Natural killer cell (primary cell): ENCODE data around the gene INPP4A. TPM values are rescaled to one million over a fixed set of nuclear protein-coding genes. Genes with fewer than 3 reads are reported as not detected.

Experiments used
- ATAC-seq, 3 donors: fragments of 150-1000 bp in 2 of 3; fragments of 200-7000 bp in 1 of 3; cut with Tn5 transposase; 1 replicate in 1 of 3; 2 replicates in 2 of 3; pipeline ENCODE4 v1.10.0; 2021; ENCODE audit warnings: mild to moderate bottlenecking in 2 of 3, moderate library complexity in 2 of 3
- DNase-seq, 2 donors: peaks; one replicate each; pipeline versions ENCODE4 v3.0.0 to v3.0.0-alpha.2; 2013 to 2021; ENCODE audit warnings: mixed read lengths in 1 of 2
- H3K27ac ChIP-seq: one replicate; pipeline ENCODE4 v1.5.1; 2013; ENCODE audit warnings: mild to moderate bottlenecking, low read length
- H3K27me3 ChIP-seq: one replicate; pipeline ENCODE4 v1.6.1; 2013; ENCODE audit warnings: low read length; ENCODE audit not compliant: control insufficient read depth, insufficient read depth
- H3K36me3 ChIP-seq: one replicate; pipeline ENCODE4 v1.6.1; 2013; ENCODE audit warnings: low read length; ENCODE audit not compliant: control insufficient read depth, insufficient read depth
- H3K4me1 ChIP-seq: one replicate; pipeline ENCODE4 v1.6.1; 2013; ENCODE audit warnings: low read length; ENCODE audit not compliant: control insufficient read depth, insufficient read depth
- H3K4me3 ChIP-seq: one replicate; pipeline ENCODE4 v1.5.1; 2013; ENCODE audit warnings: low read length
- H3K9me3 ChIP-seq: one replicate; pipeline ENCODE4 v1.6.1; 2013; ENCODE audit warnings: low read length; ENCODE audit not compliant: control insufficient read depth, insufficient read depth
- H3K27ac Mint-ChIP-seq, 2 donors: one replicate each; pipeline ENCODE4 v1.8.0; 2022; ENCODE audit warnings: mild to moderate bottlenecking in 2 of 2, mixed read lengths in 2 of 2, moderate library complexity in 1 of 2
- H3K27me3 Mint-ChIP-seq, 2 donors: one replicate each; pipeline ENCODE4 v1.8.0; 2022; ENCODE audit warnings: low read depth in 2 of 2, mixed read lengths in 2 of 2
- H3K36me3 Mint-ChIP-seq: one replicate; pipeline ENCODE4 v1.8.0; 2022; ENCODE audit warnings: mixed read lengths
- H3K4me1 Mint-ChIP-seq, 2 donors: one replicate each; pipeline ENCODE4 v1.8.0; 2022; ENCODE audit warnings: mixed read lengths in 2 of 2
- H3K4me3 Mint-ChIP-seq: one replicate; pipeline ENCODE4 v1.8.0; 2022; ENCODE audit warnings: mild to moderate bottlenecking, moderate library complexity, mixed read lengths
- H3K9me3 Mint-ChIP-seq, 2 donors: one replicate each; pipeline ENCODE4 v1.8.0; 2022; ENCODE audit warnings: mixed read lengths in 2 of 2
- CTCF ChIP-seq: fragments of 200-600 bp; IDR thresholded peaks from one replicate; pipeline ENCODE4 v1.8.0; 2022; ENCODE audit warnings: antibody characterized with exemption
- WGBS: methylation state at CpG from one replicate; pipeline ENCODE4 v1.1.7; 2013; ENCODE audit warnings: missing lambda C conversion rate; ENCODE audit not compliant: insufficient coverage; 5-methylcytosine and 5-hydroxymethylcytosine counted together
- intact Hi-C: fragments of 100-400 bp; cut with micrococcal nuclease; formaldehyde crosslinking; loops from one replicate; pipeline ENCODE4 v1.14.2; 2022
- total RNA-seq, 4 donors: library from RNA; stranded (reverse); fragments of 120-200 nt in 1 of 4; gene quantifications; one replicate each; pipeline versions ENCODE4 v1.2.3 to v1.2.4, GENCODE V29; 2013 to 2022

INPP4A gene
- total RNA-seq, 3 donors from 2014 or later (not counting 1 experiment from before 2014, with no cell fraction given) = 192 to 243 (median 225) TPM

- Histone ChIP-seq H3K9me3 (no peaks in the 10 kb centered on the region), H3K4me3 (no peak overlapping the region), H3K4me1 (peaks cover 96% of the 10 kb centered on the region), H3K36me3 (peaks cover 11% of the 10 kb centered on the region), H3K27ac (no peak overlapping the region), H3K27me3 (no peaks in the 10 kb centered on the region)
- Mint-ChIP-seq H3K27ac (peak overlapping the region; percentile 85 to 91), H3K4me3 (peak overlapping the region; percentile 17), H3K9me3 (no peaks in the 10 kb centered on the region), H3K27me3 (no peaks in the 10 kb centered on the region), H3K36me3 (no peaks in the 10 kb centered on the region), H3K4me1 (peaks cover 90 to 95% of the 10 kb centered on the region in 2 donors)
- ATAC-seq (no peak), DNase-seq (no peak)
- 94% methylated on average over 1 of the region's 2 CpGs for WGBS
- intact Hi-C loops = no loop called here
- TF ChIP-seq CTCF = no peak
Measured at GRCh38 chr2:98510322-98510662, 65.6 kb downstream of the INPP4A start.

GRCh38 chr2:98511981-98512380 lies 67.3 kb downstream of the INPP4A start:
- Histone ChIP-seq H3K4me3 (no peak overlapping the region), H3K27me3 (no peaks in the 10 kb centered on the region), H3K9me3 (no peaks in the 10 kb centered on the region), H3K4me1 (peaks cover 95% of the 10 kb centered on the region), H3K36me3 (peaks cover 8% of the 10 kb centered on the region), H3K27ac (no peak overlapping the region)
- 33% methylated on average over 3 of the region's 3 CpGs for WGBS
- Mint-ChIP-seq H3K27me3 (no peaks in the 10 kb centered on the region), H3K36me3 (no peaks in the 10 kb centered on the region), H3K4me3 (peak overlapping the region; percentile 8), H3K4me1 (peaks cover 86 to 98% of the 10 kb centered on the region in 2 donors), H3K27ac (peak overlapping the region; percentile 85 to 91), H3K9me3 (no peaks in the 10 kb centered on the region)
- DNase-seq (peak in 1 of 2 donors; percentile 34), ATAC-seq (peak; percentile 27 to 71 (median 33))
- intact Hi-C loops = no loop called here
- TF ChIP-seq CTCF = no peak

GRCh38 chr2:98512699-98513098 lies 68.0 kb downstream of the INPP4A start:
- no peak for DNase-seq
- Mint-ChIP-seq H3K27ac (peak overlapping the region; percentile 34 to 85), H3K27me3 (no peaks in the 10 kb centered on the region), H3K4me1 (peaks cover 87 to 98% of the 10 kb centered on the region in 2 donors), H3K9me3 (no peaks in the 10 kb centered on the region), H3K36me3 (no peaks in the 10 kb centered on the region), H3K4me3 (no peak overlapping the region)
- H3K4me3 ChIP-seq = no peak overlapping the region
- TF ChIP-seq CTCF = no peak
- H3K27ac ChIP-seq = no peak overlapping the region
- no peaks in the 10 kb centered on the region for H3K9me3 ChIP-seq
- peaks cover 3% of the 10 kb centered on the region for H3K36me3 ChIP-seq
- no peaks in the 10 kb centered on the region for H3K27me3 ChIP-seq
- H3K4me1 ChIP-seq = peaks cover 89% of the 10 kb centered on the region
- WGBS = 94% methylated on average over 5 of the region's 5 CpGs
- intact Hi-C loops = no loop called here
- ATAC-seq = no peak

GRCh38 chr2:98514096-98514639 lies 69.5 kb downstream of the INPP4A start:
- H3K4me3 Mint-ChIP-seq = no peak overlapping the region
- DNase-seq (no peak), ATAC-seq (no peak)
- H3K4me1 ChIP-seq = peaks cover 83% of the 10 kb centered on the region
- no peak for TF ChIP-seq CTCF
- H3K4me3 ChIP-seq = no peak overlapping the region
- H3K27me3 Mint-ChIP-seq = no peaks in the 10 kb centered on the region
- no peaks in the 10 kb centered on the region for H3K27me3 ChIP-seq
- intact Hi-C loops = no loop called here
- H3K9me3 ChIP-seq = no peaks in the 10 kb centered on the region
- no peaks in the 10 kb centered on the region for H3K9me3 Mint-ChIP-seq
- peaks cover 6% of the 10 kb centered on the region for H3K36me3 ChIP-seq
- H3K27ac ChIP-seq = no peak overlapping the region
- WGBS = 97% methylated on average over 5 of the region's 5 CpGs
- peak overlapping the region; percentile 34 to 85 for H3K27ac Mint-ChIP-seq
- H3K4me1 Mint-ChIP-seq = peaks cover 89 to 98% of the 10 kb centered on the region in 2 donors
- H3K36me3 Mint-ChIP-seq = no peaks in the 10 kb centered on the region
